CD14-positive monocyte (primary cell): ENCODE results near the gene HAO2. TPM values are rescaled to one million over a fixed set of nuclear protein-coding genes. Genes with fewer than 3 reads are reported as not detected.

Experiments used
- DNase-seq, 3 donors: peaks; one replicate each; pipeline ENCODE4 v3.0.0-alpha.2; 2011 to 2022
- H2AFZ ChIP-seq: 2 replicates; pipeline ENCODE4 v1.6.0; 2012; ENCODE audit warnings: mild to moderate bottlenecking, low read depth, low read length, inconsistent platforms; ENCODE audit not compliant: insufficient read depth, poor library complexity, severe bottlenecking
- H3K27ac ChIP-seq, 2 donors: 1 replicate in 1 of 2; 2 replicates in 1 of 2; pipeline ENCODE4 v1.5.1; 2012 to 2013; ENCODE audit warnings: low read length in 2 of 2, control low read depth in 1 of 2, inconsistent platforms in 1 of 2, low read depth in 1 of 2, mild to moderate bottlenecking in 1 of 2
- H3K27me3 ChIP-seq, 2 donors: one replicate each; pipeline versions ENCODE4 v1.6.0 to v1.6.1; 2011 to 2013; ENCODE audit warnings: low read length in 2 of 2; ENCODE audit not compliant: control insufficient read depth in 2 of 2, insufficient read depth in 2 of 2
- H3K36me3 ChIP-seq, 2 donors: replicated peaks in 1 of 2; 1 replicate in 1 of 2; 2 replicates in 1 of 2; pipeline versions ENCODE4 v1.5.1 to v1.6.1; 2012 to 2013; ENCODE audit warnings: low read length in 2 of 2, control low read depth in 1 of 2, inconsistent platforms in 1 of 2, mild to moderate bottlenecking in 1 of 2; ENCODE audit not compliant: insufficient read depth in 2 of 2, control insufficient read depth in 1 of 2
- H3K4me1 ChIP-seq, 2 donors: 1 replicate in 1 of 2; 2 replicates in 1 of 2; pipeline versions ENCODE4 v1.5.1 to v1.6.1; 2012 to 2013; ENCODE audit warnings: low read length in 2 of 2, control low read depth in 1 of 2, inconsistent platforms in 1 of 2, mild to moderate bottlenecking in 1 of 2, moderate library complexity in 1 of 2; ENCODE audit not compliant: insufficient read depth in 2 of 2, control insufficient read depth in 1 of 2
- H3K4me2 ChIP-seq: replicated peaks from 2 replicates; pipeline ENCODE3; 2012; ENCODE audit warnings: low read length, moderate library complexity, mild to moderate bottlenecking; ENCODE audit not compliant: poor library complexity, severe bottlenecking; ENCODE audit errors: extremely low read depth
- H3K4me3 ChIP-seq, 3 experiments: fragments of 200-600 bp in 1 of 3; sonication (generic) in 1 of 3; replicated peaks in 1 of 3; 1 replicate in 2 of 3; 2 replicates in 1 of 3; pipeline ENCODE4 v1.5.1; 2011 to 2013; ENCODE audit warnings: low read length in 3 of 3, mild to moderate bottlenecking in 3 of 3, control low read depth in 2 of 3, low read depth in 2 of 3, inconsistent platforms in 1 of 3, moderate library complexity in 1 of 3
- H3K79me2 ChIP-seq: 2 replicates; pipeline ENCODE4 v1.6.0; 2012; ENCODE audit warnings: mild to moderate bottlenecking, control low read depth, inconsistent platforms, low read length, moderate library complexity; ENCODE audit not compliant: insufficient read depth
- H3K9ac ChIP-seq: 2 replicates; pipeline ENCODE4 v1.6.0; 2017; ENCODE audit warnings: low read length, mild to moderate bottlenecking; ENCODE audit not compliant: insufficient read depth, poor library complexity, severe bottlenecking
- H3K9me3 ChIP-seq, 2 donors: replicated peaks in 1 of 2; 1 replicate in 1 of 2; 2 replicates in 1 of 2; pipeline versions ENCODE4 v1.5.1 to v1.6.1; 2012 to 2013; ENCODE audit warnings: low read length in 2 of 2, control low read depth in 1 of 2; ENCODE audit not compliant: control insufficient read depth in 1 of 2, insufficient read depth in 1 of 2
- H4K20me1 ChIP-seq: 2 replicates; pipeline ENCODE4 v1.6.0; 2012; ENCODE audit warnings: mild to moderate bottlenecking, low read length, control low read depth, moderate library complexity; ENCODE audit not compliant: insufficient read depth
- H3K27ac Mint-ChIP-seq, 7 donors: one replicate each; pipeline ENCODE4 v1.8.0; 2020; ENCODE audit warnings: mild to moderate bottlenecking in 7 of 7, mixed read lengths in 7 of 7, moderate library complexity in 6 of 7, inconsistent platforms in 2 of 7
- H3K27me3 Mint-ChIP-seq, 3 donors: one replicate each; pipeline ENCODE4 v1.8.0; 2021 to 2022; ENCODE audit warnings: low read depth in 3 of 3, mild to moderate bottlenecking in 3 of 3, mixed read lengths in 3 of 3, moderate library complexity in 3 of 3, inconsistent platforms in 1 of 3
- H3K36me3 Mint-ChIP-seq, 2 donors: one replicate each; pipeline ENCODE4 v1.8.0; 2020; ENCODE audit warnings: mixed read lengths in 2 of 2, inconsistent platforms in 1 of 2, mild to moderate bottlenecking in 1 of 2
- H3K4me1 Mint-ChIP-seq: one replicate; pipeline ENCODE4 v1.8.0; 2020; ENCODE audit warnings: mild to moderate bottlenecking, mixed read lengths
- H3K4me3 Mint-ChIP-seq, 2 donors: one replicate each; pipeline ENCODE4 v1.8.0; 2020; ENCODE audit warnings: mild to moderate bottlenecking in 2 of 2, mixed read lengths in 2 of 2, moderate library complexity in 1 of 2
- H3K9me3 Mint-ChIP-seq, 7 donors: one replicate each; pipeline ENCODE4 v1.8.0; 2020 to 2022; ENCODE audit warnings: mixed read lengths in 7 of 7, mild to moderate bottlenecking in 6 of 7, moderate library complexity in 6 of 7, inconsistent platforms in 2 of 7
- WGBS: methylation state at CpG from one replicate; pipeline ENCODE4 v1.1.5; 2013; ENCODE audit warnings: missing lambda C conversion rate; ENCODE audit not compliant: insufficient coverage; 5-methylcytosine and 5-hydroxymethylcytosine counted together
- intact Hi-C, 2 donors: fragments of 100-400 bp; cut with micrococcal nuclease; formaldehyde crosslinking; loops; one replicate each; pipeline versions ENCODE4 v1.15.0 to v1.15.1; 2023
- polyA plus RNA-seq, 3 donors: library from polyadenylated mRNA; depleted of rRNA in 1 of 3; unstranded in 2 of 3; stranded (reverse) in 1 of 3; fragments of 300-500 nt in 2 of 3; fragments of >200 nt in 1 of 3; fragmentation: Illumina TruSeq in 2 of 3; gene quantifications; 1 replicate in 2 of 3; 2 replicates in 1 of 3; pipeline ENCODE4 v1.2.3, GENCODE V29; 2012 to 2021
- TF ChIP-seq, protein P1 (sequence below): fragments of 200-600 bp; IDR thresholded peaks from one replicate; pipeline ENCODE4 v1.8.0; 2022; ENCODE audit warnings: antibody characterized with exemption, mild to moderate bottlenecking

HAO2 gene
- polyA plus RNA-seq, 3 donors = not detected

DNA sequence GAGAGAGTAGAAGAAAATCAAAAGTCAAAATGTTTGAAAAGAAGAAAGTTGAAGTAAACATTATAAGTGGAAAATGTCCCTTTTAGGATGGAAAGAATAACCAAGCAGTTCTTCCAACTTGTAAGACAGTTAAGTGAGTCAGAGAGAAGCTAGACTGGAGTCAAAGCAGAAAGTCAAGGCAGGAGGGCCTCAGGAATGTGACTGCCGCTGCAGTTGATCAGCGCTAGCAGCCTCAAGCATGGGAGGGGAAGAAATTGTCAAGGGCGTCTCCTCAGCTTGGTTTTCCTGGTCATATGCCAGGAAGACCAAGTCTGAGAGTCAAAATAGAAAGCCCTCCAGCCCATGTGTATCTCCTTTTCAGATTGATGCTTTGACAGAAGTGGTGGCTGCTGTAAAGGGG is 23.2 kb downstream of the HAO2 start:
- H3K4me2 ChIP-seq = no peak overlapping the region
- intact Hi-C loops = no loop called here

DNA sequence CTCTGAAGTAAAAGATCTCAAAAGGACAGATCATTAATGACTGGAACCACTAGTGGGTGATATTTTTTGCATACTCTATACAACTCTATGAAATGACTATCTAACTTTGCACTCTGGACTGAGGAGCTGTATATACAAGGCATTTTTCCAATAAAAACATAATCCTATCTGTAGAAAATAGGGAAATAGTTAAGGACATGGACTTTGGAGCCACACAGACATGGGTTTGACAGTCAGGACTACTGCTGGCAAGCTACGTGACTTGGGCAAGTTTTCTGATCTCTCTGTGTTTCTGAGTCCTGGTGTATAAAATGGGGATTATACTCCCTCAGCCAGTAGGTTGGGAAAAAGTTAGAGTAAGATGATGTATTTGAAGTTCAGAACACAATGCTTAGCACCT is 25.5 kb downstream of the HAO2 start:
- peaks cover 3 to 8% (median 3%) of the 10 kb centered on the region in 3 donors for H3K27me3 Mint-ChIP-seq
- Histone ChIP-seq H3K79me2 (no peaks in the 10 kb centered on the region), H4K20me1 (no peaks in the 10 kb centered on the region), H3K9me3 (no peaks in the 10 kb centered on the region), H3K36me3 (no peaks in the 10 kb centered on the region), H3K27ac (no peak overlapping the region), H3K4me1 (no peaks in the 10 kb centered on the region), H3K4me3 (no peak overlapping the region), H3K27me3 (no peaks in the 10 kb centered on the region), H3K9ac (no peak overlapping the region), H3K4me2 (no peak overlapping the region), H2AFZ (no peak overlapping the region)
- no peaks in the 10 kb centered on the region for H3K36me3 Mint-ChIP-seq
- H3K9me3 Mint-ChIP-seq = peaks cover 0 to 2% (median 0%) of the 10 kb centered on the region in 7 donors
- no peak overlapping the region for H3K4me3 Mint-ChIP-seq
- no peak overlapping the region for H3K27ac Mint-ChIP-seq
- H3K4me1 Mint-ChIP-seq = no peaks in the 10 kb centered on the region
- intact Hi-C loops = no loop called here
- TF ChIP-seq, protein P1, sequence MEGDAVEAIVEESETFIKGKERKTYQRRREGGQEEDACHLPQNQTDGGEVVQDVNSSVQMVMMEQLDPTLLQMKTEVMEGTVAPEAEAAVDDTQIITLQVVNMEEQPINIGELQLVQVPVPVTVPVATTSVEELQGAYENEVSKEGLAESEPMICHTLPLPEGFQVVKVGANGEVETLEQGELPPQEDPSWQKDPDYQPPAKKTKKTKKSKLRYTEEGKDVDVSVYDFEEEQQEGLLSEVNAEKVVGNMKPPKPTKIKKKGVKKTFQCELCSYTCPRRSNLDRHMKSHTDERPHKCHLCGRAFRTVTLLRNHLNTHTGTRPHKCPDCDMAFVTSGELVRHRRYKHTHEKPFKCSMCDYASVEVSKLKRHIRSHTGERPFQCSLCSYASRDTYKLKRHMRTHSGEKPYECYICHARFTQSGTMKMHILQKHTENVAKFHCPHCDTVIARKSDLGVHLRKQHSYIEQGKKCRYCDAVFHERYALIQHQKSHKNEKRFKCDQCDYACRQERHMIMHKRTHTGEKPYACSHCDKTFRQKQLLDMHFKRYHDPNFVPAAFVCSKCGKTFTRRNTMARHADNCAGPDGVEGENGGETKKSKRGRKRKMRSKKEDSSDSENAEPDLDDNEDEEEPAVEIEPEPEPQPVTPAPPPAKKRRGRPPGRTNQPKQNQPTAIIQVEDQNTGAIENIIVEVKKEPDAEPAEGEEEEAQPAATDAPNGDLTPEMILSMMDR = no peak
- WGBS = no CpG with 5 or more reads among the region's 1 CpG
- DNase-seq = no peak

More for the DNA sequence above, 23.2 kb downstream of the HAO2 start:
- H3K4me3 Mint-ChIP-seq = no peak overlapping the region
- Histone ChIP-seq H4K20me1 (no peaks in the 10 kb centered on the region), H3K9me3 (no peaks in the 10 kb centered on the region), H3K27me3 (peaks cover 0 to 2% of the 10 kb centered on the region in 2 donors), H3K4me1 (no peaks in the 10 kb centered on the region), H3K36me3 (no peaks in the 10 kb centered on the region), H3K9ac (no peak overlapping the region), H3K79me2 (no peaks in the 10 kb centered on the region), H3K4me3 (no peak overlapping the region), H2AFZ (no peak overlapping the region), H3K27ac (no peak overlapping the region)
- H3K27me3 Mint-ChIP-seq = peaks cover 3 to 6% (median 3%) of the 10 kb centered on the region in 3 donors
- TF ChIP-seq, protein P1 = no peak
- H3K36me3 Mint-ChIP-seq = no peaks in the 10 kb centered on the region
- peaks cover 0 to 2% (median 0%) of the 10 kb centered on the region in 7 donors for H3K9me3 Mint-ChIP-seq
- H3K4me1 Mint-ChIP-seq = no peaks in the 10 kb centered on the region
- no peak for DNase-seq
- WGBS = 100% methylated on average over 3 of the region's 3 CpGs
- H3K27ac Mint-ChIP-seq = no peak overlapping the region
